HG03196 (cell line): ENCODE measurements around the gene APOBEC3G.

Experiments used
- ATAC-seq: cut with Tn5 transposase; IDR thresholded peaks from one replicate; pipeline ENCODE4 v1.9.1; 2021; ENCODE audit not compliant: unreplicated experiment

APOBEC3G gene

DNA sequence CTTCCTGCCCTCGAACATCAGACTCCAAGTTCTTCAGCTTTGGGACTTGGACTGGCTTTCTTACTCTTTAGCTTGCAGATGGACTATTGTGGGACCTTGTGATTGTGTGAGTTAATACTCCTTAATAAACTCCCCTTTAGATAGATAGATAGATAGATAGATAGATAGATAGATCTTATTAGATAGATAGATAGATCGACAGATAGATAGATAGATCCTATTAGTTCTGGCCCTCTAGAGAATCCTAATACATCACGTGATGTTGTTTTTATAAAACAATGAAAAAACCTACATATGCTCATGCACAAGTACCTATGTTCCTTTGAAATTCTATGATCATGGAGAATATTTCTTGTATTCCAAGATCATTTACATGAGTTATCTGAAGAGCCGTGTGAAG is 43.9 kb downstream of the APOBEC3G start:
- no peak for ATAC-seq

DNA sequence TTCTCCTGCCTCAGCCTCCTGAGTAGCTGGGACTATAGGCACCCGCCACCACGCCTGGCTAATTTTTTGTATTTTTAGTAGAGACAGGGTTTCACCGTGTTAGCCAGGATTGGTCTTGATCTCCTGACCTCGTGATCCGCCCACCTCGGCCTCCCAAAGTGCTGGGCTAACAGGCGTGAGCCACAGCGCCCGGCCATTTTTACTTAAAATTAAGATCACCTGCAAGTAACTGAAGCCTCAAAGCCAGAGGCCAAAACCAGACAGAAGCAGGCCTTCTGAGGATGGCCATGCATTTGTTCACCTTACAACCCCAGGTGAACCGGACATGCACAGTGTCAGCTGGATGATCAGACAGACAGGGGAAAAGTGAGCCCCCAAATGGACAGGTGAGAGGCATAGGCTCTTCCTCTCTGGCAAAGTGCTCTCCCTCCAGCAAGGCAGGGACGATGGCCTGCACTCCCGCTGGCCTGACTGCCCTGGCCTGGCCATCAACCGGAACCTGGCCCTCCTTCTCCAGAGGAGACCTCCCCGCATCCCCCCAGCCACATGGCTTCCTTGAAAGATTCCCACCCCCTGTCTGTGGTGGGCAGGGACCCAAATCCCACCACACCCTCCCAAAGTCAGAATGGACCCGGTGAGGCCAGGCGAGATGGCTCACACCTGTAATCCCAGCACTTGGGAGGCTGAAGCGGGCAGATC is 45.8 kb downstream of the APOBEC3G start:
- ATAC-seq = no peak

DNA sequence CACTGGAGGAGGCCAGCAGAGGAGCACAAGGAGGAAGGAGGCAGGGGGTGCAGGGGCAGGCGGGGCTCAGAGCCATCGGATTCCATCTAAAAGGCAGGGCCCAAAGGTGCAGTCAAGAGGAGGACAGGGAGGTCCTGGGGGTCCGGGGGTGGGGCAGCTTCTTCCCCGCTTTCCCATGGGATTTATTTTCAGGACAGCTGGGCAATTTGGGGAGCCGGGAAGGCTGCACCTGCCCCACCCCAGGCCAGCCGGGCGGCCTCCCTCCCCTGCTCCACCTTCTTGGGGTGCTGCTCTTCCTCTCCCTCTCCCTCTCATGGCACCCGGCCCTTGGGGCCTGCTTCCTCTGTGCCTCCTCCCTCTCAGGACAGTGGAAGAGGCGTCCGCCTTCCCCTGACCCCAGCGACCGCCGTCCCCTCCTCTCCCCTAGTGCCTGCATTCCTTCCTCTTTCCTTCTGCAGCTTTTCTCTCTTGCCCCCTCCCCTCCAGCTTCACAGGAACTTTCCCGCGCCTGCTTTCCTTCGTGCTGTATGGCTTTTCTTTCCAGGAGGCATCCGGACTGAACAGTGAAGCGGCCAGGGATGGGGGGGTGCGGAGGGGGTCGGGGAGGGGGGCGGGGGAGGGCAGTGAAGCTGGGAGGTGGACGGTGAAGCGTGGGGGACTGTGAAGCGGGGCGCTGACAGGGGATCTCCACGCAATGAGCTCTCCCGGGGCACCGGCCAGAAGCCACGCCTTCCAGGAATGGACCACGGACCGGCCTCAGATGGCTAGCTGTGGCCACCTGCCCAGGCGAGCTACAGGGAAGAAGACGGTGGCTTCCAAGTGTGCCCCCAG is 46.9 kb downstream of the APOBEC3G start:
- no peak for ATAC-seq

DNA sequence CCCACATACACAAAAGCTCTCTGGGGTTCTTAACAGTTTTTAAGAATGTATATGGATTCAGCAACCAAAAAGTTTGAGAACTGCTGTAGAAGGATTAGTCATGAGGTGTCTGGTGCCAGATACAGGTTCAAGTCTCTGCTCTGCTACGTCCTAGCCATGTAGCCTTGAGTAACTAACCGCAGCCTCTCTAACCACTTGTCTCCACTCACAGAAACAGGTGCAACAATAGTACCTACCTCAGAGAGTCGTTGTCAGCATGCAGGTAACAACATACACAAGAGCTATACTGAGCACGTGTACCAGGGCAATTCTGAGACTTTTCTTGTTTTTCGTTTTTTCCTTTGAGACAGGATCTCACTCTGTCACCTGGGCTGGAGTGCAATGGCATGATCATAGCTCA is 48.5 kb downstream of the APOBEC3G start:
- ATAC-seq = no peak

DNA sequence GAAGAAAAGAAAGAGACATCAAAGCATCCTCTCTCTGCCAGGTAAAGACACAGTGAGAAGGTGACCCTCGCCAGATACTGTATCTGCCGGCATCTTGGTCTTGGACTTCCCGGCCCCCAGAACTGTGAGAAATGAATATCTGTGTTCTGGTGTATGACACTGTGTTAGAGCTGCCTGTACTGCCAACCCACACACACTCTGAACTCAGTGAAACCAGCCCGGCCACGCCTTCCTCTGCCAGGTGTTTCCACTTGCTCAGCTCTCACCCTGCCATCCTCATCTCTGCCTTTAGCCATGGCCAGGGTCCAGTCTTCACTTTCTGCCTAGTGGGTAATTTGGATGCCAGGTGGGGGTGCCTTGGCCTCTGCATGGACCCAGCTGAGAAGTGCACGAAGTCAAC is 51.4 kb downstream of the APOBEC3G start:
- no peak for ATAC-seq

DNA sequence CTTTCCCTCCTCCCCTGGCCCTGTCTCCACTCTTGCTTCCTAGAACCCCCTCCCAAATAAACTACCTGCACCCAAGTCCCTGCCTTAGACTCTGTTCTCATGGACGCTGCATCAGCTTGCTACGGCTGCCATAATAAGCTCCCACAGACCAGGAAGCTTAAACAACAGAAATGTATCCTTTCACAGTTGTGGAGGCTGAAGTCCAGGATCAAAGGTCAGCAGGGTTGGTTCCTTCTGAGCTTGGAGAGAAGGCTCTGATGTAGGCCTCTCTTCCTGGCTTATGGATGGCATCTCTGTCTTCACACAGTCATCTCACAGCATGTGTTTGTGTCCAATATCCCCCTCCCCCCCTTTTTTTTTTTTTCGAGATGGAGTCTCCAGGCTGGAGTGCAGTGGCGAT is 52.0 kb downstream of the APOBEC3G start:
- ATAC-seq = no peak

DNA sequence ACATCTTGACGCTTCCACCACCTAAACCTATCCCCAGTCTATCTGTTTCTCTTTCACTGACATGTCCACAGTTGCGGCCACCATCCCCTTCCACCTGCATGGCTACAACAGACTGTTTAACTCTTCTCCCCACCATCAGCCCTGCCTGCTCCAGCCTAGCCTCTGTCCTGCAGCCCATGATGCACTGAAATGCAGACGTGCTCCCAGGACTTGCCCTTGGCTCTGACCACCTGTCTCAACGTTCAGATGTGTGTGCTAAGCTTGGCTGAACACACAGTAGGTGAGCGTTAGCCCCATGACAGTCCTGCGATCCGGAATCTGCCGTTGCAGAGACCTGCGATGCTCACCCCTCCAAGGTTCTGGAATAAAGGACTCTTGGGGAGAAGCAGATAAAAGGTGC is 52.7 kb downstream of the APOBEC3G start:
- ATAC-seq = no peak

- no peak for ATAC-seq
These were observed 53.2 kb downstream of the APOBEC3G start for GRCh38 chr22:39130152-39130704.

- no peak for ATAC-seq
These were observed 54.1 kb downstream of the APOBEC3G start for GRCh38 chr22:39130892-39131855.

- no peak for ATAC-seq
These were observed 55.2 kb downstream of the APOBEC3G start for GRCh38 chr22:39132281-39132680.

- ATAC-seq = no peak
These were observed 55.9 kb downstream of the APOBEC3G start for GRCh38 chr22:39132871-39133524.

GRCh38 chr22:39133871-39134270 is 56.8 kb downstream of the APOBEC3G start:
- ATAC-seq = no peak

DNA sequence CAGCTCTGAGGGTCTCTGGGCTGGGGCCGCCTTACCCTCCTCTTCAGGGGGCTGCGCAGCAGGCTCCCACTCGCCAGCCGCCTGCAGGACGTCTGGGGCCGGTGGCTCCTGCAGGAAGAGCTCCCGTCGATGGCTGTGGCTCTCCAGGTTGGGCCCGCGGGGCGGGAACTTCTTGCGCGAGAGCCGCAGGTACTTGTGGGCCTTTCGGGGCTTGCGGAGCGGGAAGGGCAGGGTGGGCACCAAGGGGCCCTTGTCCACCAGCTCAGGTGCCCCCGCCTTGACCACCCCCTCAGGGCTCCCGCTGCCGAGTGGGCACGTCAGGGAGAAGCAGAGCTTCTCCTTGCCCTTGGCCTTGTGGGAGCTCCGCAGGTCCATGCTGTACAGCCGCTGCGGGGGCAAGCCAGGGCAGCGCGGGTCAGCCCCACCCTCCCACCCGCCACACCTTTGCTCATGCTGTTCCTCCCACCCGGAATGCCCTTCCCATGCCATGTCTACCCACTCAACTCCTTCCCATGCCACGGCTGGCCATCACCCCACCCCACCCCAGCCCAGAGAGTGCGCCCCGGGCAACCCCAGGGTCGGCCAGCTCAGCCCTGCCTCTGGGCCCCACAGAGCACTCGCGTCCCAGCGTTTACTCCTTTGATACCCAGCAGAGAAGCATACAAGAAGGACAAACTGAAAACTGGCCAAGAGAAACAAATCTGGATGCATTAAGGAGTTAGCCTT is 57.5 kb downstream of the APOBEC3G start:
- ATAC-seq = no peak

DNA sequence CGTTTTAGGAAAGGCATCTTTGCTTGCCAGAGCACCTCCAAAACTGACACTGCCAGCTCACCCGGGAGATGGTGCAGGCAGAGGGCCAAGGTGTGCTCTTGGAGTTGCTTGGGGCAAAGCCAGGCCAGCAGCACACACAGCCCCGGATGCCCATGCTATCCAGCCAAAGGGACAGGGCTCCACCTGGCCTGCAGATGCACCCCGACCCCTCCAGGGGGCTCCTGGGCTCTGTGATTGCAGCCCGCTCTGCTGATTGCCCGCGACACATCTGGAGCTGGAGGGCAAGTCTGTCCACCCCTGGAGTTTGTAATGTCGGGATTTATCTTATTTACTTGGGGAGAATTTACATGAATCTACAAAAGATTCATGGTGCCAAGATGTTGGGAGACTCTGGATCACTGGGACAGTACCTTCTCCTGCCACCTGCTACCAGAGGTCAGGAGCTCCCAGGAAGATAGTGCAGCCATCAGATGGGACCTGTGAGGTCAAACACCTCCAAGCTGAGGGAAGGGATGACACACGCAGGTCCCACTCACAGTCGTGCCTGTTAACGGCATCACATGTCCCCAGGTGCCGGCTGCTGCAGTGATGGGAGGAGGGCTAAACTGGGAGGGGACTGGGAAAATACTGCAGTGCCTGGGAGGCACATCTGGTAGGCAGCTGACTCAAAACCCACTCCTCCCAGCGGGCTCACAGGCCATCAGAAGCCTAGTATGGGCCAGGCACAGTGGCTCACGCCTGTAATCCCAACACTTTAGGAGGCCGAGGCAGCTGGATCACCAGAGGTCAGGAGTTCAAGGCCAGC is 58.2 kb downstream of the APOBEC3G start:
- ATAC-seq = no peak

DNA sequence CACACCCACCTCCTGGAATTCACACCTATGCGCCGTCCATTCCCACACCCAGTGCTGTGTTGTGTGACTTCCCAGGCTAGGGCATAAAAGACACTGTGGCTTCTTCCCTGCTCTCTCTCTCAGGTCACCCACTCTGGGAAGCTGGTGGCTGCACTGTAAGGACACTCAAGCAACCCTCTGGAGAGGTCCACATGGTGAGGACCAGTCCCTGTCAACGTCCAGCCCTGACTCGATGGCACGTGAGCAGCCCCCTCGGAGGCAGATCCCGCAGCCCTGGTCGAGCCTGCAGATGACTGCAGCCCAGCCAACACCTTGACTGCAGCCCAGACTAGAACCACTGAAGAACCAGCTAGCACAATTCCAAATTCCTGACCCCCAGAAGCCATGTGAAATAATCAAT is 59.2 kb downstream of the APOBEC3G start:
- no peak for ATAC-seq
